AG09319 (cell line): ENCODE data around the gene MASP1.

ENCODE experiments used
- DNase-seq: peaks from one replicate; pipeline ENCODE4 v3.0.0-alpha.2; 2010; ENCODE audit warnings: low read depth; ENCODE audit errors: extremely low read depth
- CTCF ChIP-seq: IDR thresholded peaks from 2 replicates; pipeline ENCODE4 v1.5.1; 2011; ENCODE audit warnings: low read depth, mild to moderate bottlenecking, inconsistent platforms, low read length, moderate library complexity

Gene MASP1

GRCh38 chr3:187186801-187187421 is 104.6 kb downstream of the MASP1 start:
- DNase-seq, result peak; percentile 66
- TF ChIP-seq CTCF, result no peak

- no peak for TF ChIP-seq CTCF
- no peak for DNase-seq
Measured at GRCh38 chr3:187186375-187186774, 105.2 kb downstream of the MASP1 start.

- DNase-seq, result no peak
- TF ChIP-seq CTCF, result no peak
Measured at GRCh38 chr3:187185759-187186158, 105.8 kb downstream of the MASP1 start.
